NB4 (cell line): ENCODE measurements around the gene KDM5C.
A peak's percentile ranks its signal among the peaks of the same experiment; 100 is the strongest.

ENCODE experiments used
- DNase-seq: peaks from one replicate; pipeline ENCODE4 v3.0.0; 2010; ENCODE audit warnings: low read depth
- H3K4me3 ChIP-seq: one replicate; pipeline ENCODE4 v1.5.1; 2011; ENCODE audit warnings: mild to moderate bottlenecking, low read depth, low read length, moderate library complexity
- CTCF ChIP-seq: IDR thresholded peaks from one replicate; pipeline ENCODE4 v1.5.1; 2012; ENCODE audit warnings: low read depth, low read length
- MAX ChIP-seq: IDR thresholded peaks from 2 replicates; pipeline ENCODE4 v1.6.1; 2011; ENCODE audit warnings: low read depth, low read length
- MYC ChIP-seq: IDR thresholded peaks from 2 replicates; pipeline ENCODE4 v1.6.1; 2011; ENCODE audit warnings: low read depth, low read length
- POLR2A ChIP-seq: IDR thresholded peaks from 2 replicates; pipeline ENCODE4 v1.6.1; 2011; ENCODE audit warnings: mild to moderate bottlenecking; ENCODE audit not compliant: insufficient read length; ENCODE audit errors: extremely low read depth

Gene KDM5C

GRCh38 chrX:53247928-53248327 is 22.9 kb upstream of the KDM5C start:
- H3K4me3 ChIP-seq = no peak overlapping the region
- TF ChIP-seq MYC = no peak
- no peak for TF ChIP-seq MAX
- no peak for TF ChIP-seq CTCF
- no peak for TF ChIP-seq POLR2A
- no peak for DNase-seq

- H3K4me3 ChIP-seq = no peak overlapping the region
- TF ChIP-seq CTCF (no peak), MYC (no peak), MAX (no peak), POLR2A (no peak)
- DNase-seq = no peak
Measured at GRCh38 chrX:53246231-53246630, 21.2 kb upstream of the KDM5C start.

GRCh38 chrX:53244610-53245009 is 19.6 kb upstream of the KDM5C start:
- TF ChIP-seq POLR2A = no peak
- no peak for TF ChIP-seq CTCF
- no peak for TF ChIP-seq MYC
- TF ChIP-seq MAX = no peak
- H3K4me3 ChIP-seq = no peak overlapping the region
- DNase-seq = no peak

- DNase-seq = no peak
- H3K4me3 ChIP-seq = no peak overlapping the region
- TF ChIP-seq POLR2A = no peak
- TF ChIP-seq CTCF = no peak
- no peak for TF ChIP-seq MYC
- TF ChIP-seq MAX = no peak
Measured at GRCh38 chrX:53242310-53242709, 17.3 kb upstream of the KDM5C start.

- no peak overlapping the region for H3K4me3 ChIP-seq
- peak; percentile 77 for DNase-seq
- no peak for TF ChIP-seq MYC
- TF ChIP-seq MAX = no peak
- TF ChIP-seq CTCF = no peak
- no peak for TF ChIP-seq POLR2A
Measured at GRCh38 chrX:53241558-53241957, 16.6 kb upstream of the KDM5C start.

- peak; percentile 56 for DNase-seq
- no peak overlapping the region for H3K4me3 ChIP-seq
Measured at GRCh38 chrX:53239474-53239873, 14.5 kb upstream of the KDM5C start.

More at GRCh38 chrX:53239474-53239873, 14.5 kb upstream of the KDM5C start:
- TF ChIP-seq POLR2A = no peak
- TF ChIP-seq CTCF = peak; percentile 34
